GM10266 (cell line): ENCODE data around the gene OTULIN.

ENCODE experiments used
- DNase-seq: peaks from one replicate; pipeline ENCODE4 v3.0.0; 2012; ENCODE audit errors: extremely low spot score
- CTCF ChIP-seq: IDR thresholded peaks from 2 replicates; pipeline ENCODE4 v1.5.1; 2012; ENCODE audit warnings: mild to moderate bottlenecking, low read depth; ENCODE audit not compliant: control insufficient read depth, insufficient read depth; ENCODE audit errors: missing control alignments

OTULIN gene

GRCh38 chr5:14727428-14727865 lies 62.9 kb downstream of the OTULIN start:
- peak; percentile 72 for DNase-seq
- peak; percentile 86 for TF ChIP-seq CTCF

- TF ChIP-seq CTCF: no peak
- no peak for DNase-seq
These were observed 63.5 kb downstream of the OTULIN start for GRCh38 chr5:14727928-14728458.

- no peak for DNase-seq
- TF ChIP-seq CTCF: no peak
These were observed 64.0 kb downstream of the OTULIN start for GRCh38 chr5:14728459-14728938.

- TF ChIP-seq CTCF: no peak
- no peak for DNase-seq
These were observed 65.2 kb downstream of the OTULIN start for GRCh38 chr5:14729448-14730385.

- no peak for DNase-seq
- TF ChIP-seq CTCF: no peak
These were observed 65.9 kb downstream of the OTULIN start for GRCh38 chr5:14730466-14730865.

GRCh38 chr5:14730881-14731280 lies 66.4 kb downstream of the OTULIN start:
- no peak for DNase-seq
- TF ChIP-seq CTCF: no peak

GRCh38 chr5:14732991-14733390 lies 68.5 kb downstream of the OTULIN start:
- no peak for TF ChIP-seq CTCF
- no peak for DNase-seq
